ENCODE data around the gene ARHGAP8. TPM values are rescaled to one million over a fixed set of nuclear protein-coding genes. Genes with fewer than 3 reads are reported as not detected.
A peak's percentile ranks its signal among the peaks of the same experiment; 100 is the strongest.

Gene ARHGAP8
- total RNA-seq, 2 donors from 2014 or later = 35.3 to 57.3 TPM

DNA sequence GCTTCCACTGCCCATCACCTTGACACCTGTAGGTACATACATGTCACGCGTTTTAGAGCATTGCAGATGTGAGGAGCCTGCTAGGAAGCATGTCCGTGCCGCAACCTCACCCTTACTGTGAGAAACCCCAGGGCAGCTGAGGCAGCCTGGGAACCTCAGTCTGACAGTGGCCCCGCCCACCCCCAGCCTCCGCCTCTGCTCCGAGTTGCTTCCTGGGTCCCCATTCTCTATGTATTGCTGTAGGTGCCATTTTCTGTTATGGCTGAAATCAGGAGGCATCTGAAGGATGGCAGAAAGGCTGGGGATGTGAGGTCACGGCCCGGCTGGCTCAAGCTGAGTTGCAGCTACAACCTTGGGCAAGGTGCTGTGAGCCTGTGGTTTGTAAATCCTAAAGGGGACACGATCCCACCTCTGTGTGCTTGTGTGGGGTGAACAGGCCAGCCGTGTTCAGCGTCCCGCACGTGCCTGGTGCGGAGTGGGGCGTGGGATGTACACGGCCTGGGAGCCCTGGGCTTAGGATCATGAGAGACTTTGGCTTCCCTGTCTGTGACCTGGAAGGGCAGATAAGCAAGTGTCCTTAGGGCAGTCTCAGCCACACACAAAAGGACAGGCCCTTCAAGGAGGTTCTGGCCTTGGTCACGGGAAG lies 154.7 kb downstream of the ARHGAP8 start:
- DNase-seq = peak in 1 of 2 donors; percentile 2
- intact Hi-C loops (cut with DNase I, micrococcal nuclease) = no loop called here
- ATAC-seq = no peak

DNA sequence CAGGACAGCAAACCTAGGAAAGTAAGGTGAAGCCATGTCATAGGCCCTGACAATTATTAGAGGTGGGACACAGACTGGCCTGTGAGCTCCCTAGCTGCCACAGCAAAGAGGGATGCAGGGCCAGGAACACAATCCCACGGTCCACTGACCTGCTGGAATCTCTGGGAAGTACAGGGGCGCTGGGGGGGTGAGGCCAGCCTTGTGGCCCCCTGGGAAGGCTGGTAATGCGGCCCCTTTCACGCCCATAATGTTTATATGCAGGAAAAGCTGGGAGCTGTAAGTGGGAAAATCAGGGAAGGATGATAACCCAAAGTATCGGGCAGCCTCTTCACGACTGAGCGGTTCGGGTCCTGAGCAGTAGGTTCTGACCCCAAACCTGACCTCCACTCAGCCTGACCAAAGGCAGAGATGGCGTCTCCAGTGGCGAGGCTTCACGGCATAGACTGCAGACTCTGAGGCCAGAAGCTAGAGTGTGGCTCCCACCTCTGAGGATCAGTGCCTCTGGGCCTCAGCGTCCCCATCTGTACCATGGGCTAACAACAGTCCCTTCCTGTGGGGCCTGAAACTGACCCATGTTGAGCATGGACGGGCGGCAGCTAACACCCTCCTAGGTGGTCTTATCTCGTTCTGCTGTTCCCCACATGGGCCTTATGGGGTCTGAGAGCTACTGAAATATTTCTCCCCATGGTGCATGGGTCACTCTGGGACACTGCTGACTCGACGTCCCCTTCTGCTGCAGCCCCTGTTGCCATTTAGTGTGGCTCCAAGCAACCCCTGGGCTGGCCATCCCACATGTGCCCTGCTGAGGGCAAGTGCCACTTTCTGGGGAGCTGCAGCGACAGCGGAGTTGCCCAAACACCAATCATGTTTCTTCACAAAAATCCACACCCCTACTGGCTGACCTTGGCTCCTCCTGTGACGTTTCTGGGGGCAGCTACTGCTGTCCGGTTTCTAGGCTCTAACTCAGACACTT lies 155.7 kb downstream of the ARHGAP8 start:
- intact Hi-C loops (cut with DNase I, micrococcal nuclease) = no loop called here
- peak in 1 of 2 donors; percentile 4 for DNase-seq
- ATAC-seq = no peak

DNA sequence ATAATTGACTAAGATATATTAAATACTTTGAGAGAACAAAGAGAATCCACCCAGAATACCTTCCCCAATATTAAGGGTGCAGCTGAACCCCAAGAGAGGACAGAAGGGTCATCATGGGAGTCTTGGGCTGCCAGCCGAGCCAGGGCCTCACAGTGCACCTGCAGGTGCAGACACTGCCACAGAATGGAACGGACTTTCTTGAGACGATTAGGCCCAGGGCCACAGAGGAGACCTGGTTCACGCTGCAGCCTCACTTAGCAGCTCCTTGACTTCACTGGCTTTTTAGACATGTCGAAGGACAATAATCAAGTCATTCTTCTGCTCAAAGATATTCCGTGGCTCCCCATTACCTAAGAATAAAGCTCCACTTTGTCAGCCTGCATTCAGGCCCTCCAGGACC lies 156.9 kb downstream of the ARHGAP8 start:
- intact Hi-C loops (cut with DNase I, micrococcal nuclease) = no loop called here
- no peak for ATAC-seq
- DNase-seq = no peak

Other genes starting within 250 kb of the ARHGAP8 start
- 10 to 100 TPM; 27.8 to 32.5 TPM for gene PRR5, start 50.4 kb upstream of the ARHGAP8 start, total RNA-seq